Cerebellar nuclear complex (tissue), 1 donor: ENCODE measurements around the gene CCDC194.
"Not testable (repeated sequence)": the region's sequence is repeated elsewhere in the genome, so short reads cannot be mapped to it uniquely, and the experiment has no call there.

Source experiments
- DNase-seq, 2 experiments: peaks; one replicate each; lab custom pipeline; 2025; lab: John Stamatoyannopoulos, UW

CCDC194 gene

DNA sequence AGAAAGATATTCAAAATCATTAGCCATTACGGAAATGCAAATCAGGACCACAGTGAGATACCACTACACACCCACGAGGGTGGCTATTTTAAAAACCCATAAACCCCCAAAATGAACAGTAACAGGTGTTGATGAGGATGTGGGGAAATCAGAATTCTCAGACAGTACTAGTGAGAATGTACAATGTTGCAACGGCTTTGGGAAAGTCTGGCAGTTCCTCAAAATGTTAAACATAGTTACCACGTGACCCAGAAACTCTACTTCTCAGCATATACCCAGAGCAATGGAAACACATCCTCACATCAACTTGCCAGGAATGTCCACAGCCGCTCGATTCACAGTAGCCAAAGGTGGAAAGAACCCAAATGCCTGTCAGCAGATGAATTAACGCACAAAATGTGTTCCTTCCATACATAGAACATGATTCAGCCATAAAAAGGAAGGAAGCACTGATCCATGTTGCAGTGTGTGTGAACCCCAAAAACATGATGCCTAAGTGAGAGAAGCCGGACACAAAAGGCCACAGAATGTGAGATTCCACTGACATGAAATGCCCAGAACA, 23.9 kb downstream of the CCDC194 start:
- no peak for DNase-seq

DNA sequence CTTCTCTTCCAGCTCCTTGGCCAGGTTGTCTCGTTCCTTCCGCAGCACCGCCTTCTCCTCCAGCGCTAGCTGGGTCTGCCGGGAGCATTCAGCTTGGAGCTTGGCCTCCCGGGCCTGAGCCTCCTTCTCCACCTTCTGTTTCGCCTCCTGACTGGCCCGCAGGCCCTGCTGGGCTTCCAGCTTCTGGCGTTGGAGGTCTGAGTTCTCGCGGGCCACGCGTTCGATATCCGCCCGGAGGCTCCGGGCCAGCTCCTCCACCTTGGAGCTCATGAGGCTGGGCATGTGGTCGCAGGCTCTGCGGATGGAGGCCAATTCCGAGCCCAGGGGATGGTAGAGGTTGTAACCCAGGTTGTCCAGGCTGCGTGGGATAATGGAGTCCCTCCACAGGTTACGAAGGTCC, 28.6 kb downstream of the CCDC194 start:
- no peak for DNase-seq

DNA sequence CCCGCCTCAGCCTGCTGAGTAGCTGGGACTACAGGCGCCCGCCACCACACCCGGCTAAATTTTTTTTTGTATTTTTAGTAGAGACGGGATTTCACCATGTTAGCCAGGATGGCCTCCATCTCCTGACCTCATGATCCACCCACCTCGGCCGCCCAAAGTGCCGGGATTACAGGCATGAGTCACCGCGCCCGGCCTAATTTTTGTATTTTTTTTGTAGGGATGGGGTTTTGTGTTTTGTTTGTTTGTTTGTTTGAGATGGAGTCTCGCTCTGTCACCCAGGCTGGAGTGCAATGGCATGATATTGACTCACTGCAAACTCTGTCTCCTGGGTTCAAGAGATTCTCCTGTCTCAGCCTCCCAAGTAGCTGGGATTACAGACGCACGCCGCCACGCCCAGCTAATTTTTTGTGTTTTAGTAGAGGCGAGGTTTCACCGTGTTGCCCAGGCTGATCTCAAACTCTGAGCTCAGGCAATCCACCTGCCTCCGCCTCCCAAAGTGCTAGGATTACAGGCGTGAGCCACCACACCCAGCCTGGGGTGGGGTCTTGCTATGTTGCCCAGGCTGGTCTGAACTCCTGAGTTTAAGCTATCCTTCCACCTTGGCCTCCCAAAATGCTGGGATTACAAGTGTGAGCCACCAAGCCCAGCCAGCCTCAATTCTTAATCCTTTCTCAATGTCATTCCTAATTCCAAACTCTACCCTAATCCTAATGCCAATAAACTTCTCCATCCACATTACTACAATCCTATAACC, 30.0 kb downstream of the CCDC194 start:
- DNase-seq: not testable (repeated sequence)

DNA sequence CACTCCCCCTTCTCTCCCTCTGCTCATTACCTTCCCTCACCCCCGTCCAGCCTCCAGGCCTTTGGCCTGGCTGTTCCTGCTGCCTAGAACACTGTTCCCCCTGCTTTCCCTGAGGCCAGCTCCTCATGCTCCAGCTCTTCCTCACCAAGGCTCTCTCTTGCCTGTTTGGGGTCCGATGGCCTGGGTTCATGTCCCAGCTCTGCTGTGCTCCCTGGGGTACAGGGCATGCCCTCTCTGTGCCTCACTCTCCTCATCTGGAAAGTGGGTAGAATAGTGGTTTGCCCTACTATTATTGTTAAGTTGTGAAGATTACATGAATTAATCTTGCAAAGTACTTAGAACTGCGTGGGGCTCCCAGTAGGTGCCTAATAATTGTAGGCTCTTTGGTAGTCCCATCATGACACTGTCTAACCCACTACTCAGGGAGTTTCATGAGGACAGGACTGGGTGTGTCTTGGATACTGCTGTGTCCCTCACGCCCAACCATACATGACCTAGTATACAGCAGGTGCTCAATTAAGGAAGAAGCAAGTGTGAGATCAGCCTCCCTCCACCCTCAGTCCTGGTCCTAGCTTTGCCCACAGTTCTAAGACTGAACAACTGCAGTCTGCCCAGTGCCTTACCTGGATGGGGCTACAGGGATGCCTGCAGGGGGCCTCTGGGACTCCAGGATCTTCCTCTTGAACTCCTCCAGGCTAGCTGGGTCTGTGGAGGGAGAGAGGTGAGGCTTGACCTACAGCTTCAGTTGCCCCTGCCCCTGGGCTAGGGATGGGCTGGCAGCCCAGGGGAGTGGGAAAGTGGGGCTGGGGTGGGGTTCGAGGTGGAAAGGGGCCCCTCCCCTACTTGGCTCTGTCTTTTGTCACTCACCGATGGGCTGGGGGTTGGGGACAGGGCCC, 33.8 kb downstream of the CCDC194 start:
- DNase-seq: no peak

DNA sequence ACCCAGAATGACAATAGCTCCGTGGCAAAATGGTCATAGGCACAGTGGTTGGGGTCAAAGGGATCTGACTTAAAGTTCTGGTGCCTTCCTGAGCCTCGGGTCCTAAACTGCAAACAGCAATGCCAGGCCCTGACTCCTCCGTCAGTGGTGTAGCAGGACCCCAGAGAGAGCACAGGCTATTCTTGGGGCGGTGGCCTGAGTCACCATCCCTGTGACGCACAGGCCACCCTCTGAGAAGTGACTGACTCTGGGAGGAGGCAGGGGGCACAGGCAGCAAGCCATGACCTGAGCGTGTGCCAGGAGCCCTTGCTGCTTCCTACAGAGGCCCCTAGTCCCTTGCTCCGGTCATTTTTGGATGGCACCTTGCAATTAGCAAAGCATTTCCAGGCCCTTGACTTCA, 35.6 kb downstream of the CCDC194 start:
- DNase-seq: no peak

DNA sequence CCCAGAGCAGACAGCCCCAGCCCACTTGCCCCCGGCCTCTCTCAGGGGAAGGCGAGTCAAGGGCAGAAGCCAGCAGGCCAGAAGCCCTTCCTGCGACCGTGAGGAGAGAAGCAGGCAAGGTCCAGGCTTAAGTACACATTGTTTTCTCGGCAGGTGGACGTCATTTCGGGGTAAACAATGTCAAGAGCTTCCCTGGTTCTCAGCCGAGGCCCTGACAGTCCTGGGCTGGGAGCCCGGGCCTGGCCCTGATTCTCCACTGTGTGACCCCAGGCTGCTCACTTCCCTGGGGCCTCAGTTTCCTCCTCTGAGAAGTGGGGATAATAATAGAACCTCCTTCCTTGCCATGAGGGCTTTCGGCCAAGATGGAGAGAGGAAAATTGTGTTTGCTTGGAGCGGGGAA, 36.3 kb downstream of the CCDC194 start:
- no peak for DNase-seq

DNA sequence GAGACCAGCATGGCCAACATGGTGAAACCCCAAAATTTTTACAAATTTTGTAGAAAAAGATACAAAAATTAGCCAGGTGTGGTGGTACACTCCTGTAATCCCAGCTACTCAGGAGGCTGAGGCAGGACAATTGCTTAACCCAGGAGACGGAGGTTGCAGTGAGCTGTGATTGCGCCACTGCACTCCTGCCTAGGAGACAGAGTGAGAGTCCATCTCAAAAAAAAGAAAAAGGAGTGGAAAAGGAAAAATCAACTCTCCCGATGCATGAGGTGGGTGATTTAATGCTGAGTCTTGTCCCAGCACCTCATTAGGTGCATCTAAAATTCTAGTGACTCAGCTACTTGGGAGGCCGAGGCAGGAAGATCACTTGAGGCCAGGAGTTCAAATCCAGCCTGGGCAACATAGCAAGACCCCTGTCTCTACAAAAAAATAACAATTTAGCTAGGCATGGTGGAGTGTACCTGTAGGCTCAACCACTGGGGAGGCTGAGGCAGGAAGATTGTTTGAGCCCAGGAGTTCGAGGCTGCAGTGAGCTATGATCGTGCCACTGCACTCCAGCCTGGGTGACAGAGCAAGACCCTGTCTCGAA, 36.8 kb downstream of the CCDC194 start:
- DNase-seq: no peak

DNA sequence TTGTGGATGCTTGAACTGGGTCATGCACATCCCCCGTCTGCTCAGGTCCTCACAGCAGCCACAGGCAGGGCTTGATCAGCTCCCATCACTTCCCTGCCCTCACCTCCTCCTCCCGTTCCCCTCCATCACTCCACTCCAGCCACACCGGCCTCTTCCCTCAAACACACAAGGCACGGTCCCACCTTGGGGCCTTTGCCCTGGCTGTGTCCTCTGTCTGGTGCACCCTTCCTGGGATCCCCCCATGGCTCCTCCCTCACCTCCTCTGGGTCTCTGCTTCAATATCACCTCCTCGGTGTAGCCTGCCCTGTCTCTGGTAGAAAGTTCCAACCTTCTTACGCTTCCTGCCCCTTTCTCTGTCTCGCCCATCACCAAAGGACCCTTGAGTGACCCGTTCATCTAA, 40.6 kb downstream of the CCDC194 start:
- no peak for DNase-seq

DNA sequence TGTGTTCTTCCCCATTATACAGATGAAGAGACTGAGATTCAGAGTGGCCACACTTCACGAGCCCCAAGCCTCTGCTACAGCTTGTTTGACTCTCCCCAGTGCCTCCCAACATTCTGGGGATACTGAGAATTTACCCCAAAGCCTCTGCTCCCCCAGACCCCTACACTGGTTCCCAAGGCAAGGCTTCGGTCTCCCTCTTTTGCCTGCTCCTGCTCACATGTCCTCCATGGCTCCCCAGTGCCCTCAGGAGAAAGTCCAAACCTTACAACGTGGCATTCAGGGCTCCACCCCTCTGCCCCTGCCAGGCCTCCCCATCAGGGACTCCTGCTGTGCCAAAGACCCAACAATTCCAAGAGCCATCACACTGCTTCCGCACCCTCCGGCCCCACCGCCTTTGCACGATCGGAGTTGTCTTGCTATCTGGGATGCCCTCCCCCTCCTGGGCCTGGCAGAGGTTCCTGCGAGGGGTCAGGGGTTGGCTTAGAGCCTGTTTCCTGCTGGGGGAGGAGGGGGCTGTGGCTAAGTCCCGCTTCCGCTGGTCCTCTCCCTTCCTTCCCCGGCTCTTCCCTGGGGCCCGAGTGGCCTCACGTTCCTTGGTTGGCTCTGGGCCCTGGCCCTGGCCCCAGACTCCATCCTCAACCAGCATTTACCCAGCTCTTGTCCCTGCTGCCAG, 41.3 kb downstream of the CCDC194 start:
- no peak for DNase-seq

DNA sequence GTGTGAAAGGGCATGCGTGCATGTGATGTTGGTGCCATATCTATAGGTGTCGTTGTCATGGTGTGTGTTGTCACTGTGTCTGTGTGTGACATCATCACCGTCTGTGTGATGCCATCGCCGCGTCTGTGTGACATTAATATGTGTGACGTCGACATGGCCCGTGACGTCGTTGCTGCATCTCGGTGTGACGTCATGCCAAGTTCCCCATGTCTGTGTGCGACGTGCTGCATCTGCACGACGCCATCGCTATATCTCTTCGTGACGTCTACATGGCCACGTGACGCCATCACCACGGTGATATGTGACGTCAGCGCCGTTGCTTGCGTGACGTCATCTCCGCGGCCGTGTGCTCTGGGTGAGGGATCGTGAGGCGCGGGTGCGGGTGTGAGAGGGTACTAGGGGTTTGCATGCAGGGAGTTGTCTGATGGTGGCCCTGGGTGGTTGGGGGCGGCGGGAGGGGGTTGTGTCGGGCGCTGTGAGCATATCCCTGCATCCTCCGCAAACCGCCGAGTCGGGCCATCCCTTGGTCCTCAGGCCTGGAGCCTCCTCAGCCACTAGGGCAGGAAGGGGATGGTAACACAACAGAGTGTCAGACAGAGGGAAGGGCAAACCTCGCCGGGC, 42.1 kb downstream of the CCDC194 start:
- no peak for DNase-seq

DNA sequence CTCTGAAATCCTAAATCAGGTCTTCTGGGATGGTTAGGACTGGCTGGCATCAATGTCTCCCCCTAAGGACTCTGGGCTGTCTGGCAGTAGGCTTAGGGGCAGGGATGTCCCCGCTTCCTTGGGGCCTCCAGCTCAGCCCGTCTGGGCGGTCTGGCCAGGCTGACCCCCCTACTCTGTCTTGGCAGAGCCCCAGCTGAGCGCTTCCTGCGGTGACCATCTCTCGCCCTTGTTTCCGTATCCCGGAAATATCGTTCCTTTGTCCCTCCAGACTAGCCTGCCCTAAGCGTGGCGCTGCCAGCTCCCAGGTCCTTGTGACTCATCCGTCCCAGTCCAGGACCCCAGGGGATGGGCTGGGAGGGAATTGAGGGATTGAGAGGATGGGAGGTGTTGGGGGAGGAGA, 45.3 kb downstream of the CCDC194 start:
- DNase-seq: no peak

DNA sequence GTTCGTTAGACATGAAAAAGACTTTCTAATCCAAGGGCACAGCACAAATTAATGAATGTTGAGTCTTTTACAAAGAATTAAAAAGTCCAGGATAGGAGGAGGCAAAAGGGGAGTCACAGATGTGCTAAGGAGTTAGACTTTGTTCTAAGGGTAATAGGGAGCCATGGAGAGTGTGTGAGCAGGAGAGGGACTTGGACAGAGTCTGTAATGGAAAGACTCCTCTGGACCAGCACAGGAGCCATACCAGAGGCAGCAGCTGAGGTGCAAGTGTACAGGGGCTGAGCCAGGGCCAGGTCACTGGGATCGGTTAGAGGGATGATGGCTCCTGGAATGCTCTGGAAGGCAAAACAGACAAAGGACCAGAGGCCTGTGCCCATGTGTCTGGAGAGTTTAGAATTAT, 46.1 kb downstream of the CCDC194 start:
- DNase-seq: no peak

DNA sequence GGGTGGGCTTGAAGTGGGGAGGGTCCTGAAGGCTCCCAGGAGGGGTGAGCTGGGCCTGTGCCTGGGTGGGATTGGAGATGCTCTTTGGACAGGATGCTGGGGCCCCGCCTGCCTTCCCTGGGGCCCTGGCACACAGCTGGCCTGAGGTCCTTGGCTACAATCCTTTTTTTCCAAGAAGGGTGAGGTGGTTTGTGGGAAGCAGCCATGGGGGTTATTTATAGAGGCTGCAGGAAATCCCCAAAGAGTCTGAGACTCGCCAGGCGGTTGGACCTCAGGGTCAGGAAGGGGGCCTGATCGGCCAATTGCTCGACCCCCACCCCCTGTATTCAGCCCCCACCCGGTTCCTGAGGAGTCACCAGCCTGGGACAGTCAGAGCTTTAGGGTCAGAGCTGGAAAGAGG, 46.6 kb downstream of the CCDC194 start:
- no peak for DNase-seq

DNA sequence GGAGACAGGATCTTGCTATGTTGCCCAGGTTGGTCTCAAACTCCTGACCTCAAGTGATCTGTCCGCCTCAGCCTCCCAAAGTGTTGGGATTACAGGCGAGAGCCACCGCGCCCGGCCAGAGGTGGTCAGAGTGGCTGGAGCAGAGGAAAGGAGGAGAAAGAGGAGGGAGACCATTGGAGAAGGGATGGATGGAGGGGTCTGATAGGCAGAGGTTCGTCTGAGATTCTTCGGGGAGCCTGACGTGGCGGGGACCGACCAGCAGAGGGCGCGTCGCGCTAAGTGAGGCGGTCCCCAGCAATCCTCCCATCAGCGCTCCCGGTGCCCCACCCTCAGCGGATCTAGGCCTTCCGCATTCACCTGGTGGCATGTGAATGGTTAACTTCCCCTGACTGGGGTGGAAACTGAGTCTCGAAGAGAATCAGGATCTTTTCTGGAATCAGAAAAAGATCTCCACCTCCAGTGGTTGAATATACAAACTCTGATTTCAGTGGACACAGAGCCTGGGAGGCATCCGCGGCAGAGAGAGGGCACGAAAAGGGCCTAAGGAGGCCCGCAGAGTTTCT, 47.8 kb downstream of the CCDC194 start:
- DNase-seq: no peak

DNA sequence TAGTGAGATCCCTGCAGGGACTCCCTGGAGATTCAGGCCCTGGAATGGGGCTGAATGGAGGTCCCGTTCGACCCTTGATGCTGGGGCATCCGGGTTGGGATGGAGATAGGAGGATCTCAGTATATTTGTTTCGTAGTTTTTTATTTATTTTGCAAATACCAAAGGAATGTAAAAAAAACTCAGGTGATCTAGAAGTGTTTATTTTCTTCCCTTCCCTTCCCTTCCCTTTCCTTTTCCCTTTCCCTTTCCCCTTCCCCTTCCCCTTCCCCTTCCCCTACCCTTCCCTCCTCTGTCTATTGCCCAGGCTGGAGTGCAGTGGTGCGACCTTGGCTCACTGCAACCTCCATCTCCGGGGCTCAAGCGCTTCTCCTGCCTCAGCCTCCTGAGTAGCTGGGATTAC, 52.2 kb downstream of the CCDC194 start:
- no peak for DNase-seq

DNA sequence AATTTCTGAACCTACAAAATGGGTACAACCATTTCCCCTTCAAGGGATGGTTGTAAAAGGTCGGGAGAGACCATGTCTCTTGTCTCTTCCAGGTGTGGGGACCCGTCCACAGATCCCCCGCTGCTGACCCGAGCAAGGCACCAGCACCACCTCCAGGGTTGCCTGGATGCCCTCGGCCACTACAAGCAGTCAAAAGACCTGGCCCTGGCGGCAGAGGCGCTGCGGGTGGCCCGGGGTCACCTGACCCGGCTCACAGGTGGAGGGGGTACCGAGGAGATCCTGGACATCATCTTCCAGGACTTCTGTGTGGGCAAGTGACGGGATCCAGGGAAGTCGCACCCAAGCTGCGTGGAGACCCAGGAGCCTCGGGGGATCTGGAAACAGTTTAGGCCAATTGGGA, 52.6 kb downstream of the CCDC194 start:
- DNase-seq: no peak

DNA sequence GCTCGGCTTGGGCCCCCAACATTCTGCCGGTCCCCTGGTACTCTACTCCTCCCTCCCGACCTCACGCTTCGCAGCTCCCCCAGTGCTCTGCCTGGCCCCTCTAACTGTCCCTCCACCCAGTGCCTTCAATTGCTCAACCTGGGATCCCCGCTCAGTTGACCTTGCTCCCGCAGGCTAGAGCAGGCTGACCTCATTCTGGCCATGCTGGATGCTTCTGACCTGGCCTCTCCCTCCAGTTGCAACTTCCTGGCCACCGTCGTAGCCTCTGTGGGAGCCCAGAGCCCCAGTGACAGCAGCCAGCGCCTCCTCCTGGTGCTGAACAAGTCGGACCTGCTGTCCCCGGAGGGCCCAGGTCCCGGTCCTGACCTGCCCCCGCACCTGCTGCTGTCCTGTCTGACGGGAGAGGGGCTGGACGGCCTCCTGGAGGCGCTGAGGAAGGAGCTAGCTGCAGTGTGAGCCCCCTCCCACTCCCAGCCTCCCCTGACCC, 53.1 kb downstream of the CCDC194 start:
- no peak for DNase-seq
